Fibroblast of lung (primary cell): ENCODE data around the gene C6orf15.

Experiments used
- CTCF ChIP-seq, 2 donors: IDR thresholded peaks in 1 of 2; conservative IDR thresholded peaks in 1 of 2; 1 replicate in 1 of 2; 2 replicates in 1 of 2; pipeline ENCODE4 v1.5.1; 2011 to 2012; ENCODE audit warnings: low read length in 2 of 2, control low read depth in 1 of 2, inconsistent platforms in 1 of 2, low read depth in 1 of 2, mild to moderate bottlenecking in 1 of 2
- EZH2 ChIP-seq: IDR thresholded peaks from 2 replicates; pipeline ENCODE4 v1.5.1; 2012; ENCODE audit warnings: low read length, control low read depth, mild to moderate bottlenecking; ENCODE audit errors: missing control alignments

DNA sequence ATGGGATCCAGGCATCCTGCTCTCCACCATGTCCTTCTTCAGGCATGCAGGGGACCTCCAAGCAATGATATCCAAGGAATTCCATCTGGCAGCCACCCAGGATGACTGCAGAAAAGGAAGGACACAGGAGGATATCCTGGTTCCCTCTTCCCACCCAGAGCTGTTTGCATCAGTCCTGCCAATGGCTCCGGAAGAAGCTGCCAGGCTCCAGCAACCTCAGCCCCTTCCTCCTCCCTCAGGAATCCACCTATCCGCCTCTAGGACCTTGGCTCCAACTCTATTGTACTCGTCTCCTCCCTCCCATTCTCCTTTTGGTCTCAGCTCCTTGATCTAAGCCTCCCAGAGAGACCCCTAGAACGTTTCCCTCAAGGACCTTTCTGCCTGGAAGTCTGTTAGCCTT lies 27.2 kb upstream of the C6orf15 start:
- no peak for TF ChIP-seq CTCF (conservative IDR thresholded peaks at IDR 0.05 in 1 of 2, IDR thresholded peaks at IDR 0.05 in 1 of 2; ENCODE audit: low read depth in 1 of 2, low read length in 2 of 2)
- no peak for TF ChIP-seq EZH2
